GM18519 (cell line): ENCODE results near the gene KAT2B.
A peak's percentile ranks its signal among the peaks of the same experiment; 100 is the strongest.

ENCODE experiments used
- ATAC-seq: cut with Tn5 transposase; IDR thresholded peaks from one replicate; pipeline ENCODE4 v1.9.1; 2021; ENCODE audit warnings: mild to moderate bottlenecking, moderate library complexity; ENCODE audit not compliant: unreplicated experiment, low FRiP score

Gene KAT2B

DNA sequence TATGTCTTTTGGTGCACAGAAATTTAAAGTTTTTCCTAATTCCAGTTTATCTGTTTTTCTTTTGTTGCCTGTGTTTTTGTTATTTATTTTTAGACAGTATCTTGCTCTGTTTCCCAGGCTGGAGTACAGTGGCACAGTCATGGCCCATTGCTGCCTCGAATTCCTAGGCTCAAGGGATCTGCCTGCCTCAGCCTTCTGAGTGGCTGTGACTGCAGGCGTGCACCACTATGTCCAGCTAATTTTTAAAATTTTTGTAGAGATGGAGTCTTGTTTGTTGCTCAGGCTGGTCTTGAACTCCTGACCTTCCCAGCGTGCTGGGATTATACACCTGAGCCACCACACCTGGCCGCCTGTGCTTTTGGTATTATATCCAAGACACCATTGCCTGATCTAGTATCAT, 22.8 kb downstream of the KAT2B start:
- ATAC-seq, result no peak

- ATAC-seq, result no peak
Observed at GRCh38 chr3:20064387-20064786, 24.1 kb downstream of the KAT2B start.

GRCh38 chr3:20064796-20065564, 24.7 kb downstream of the KAT2B start:
- no peak for ATAC-seq

- no peak for ATAC-seq
Observed at GRCh38 chr3:20066079-20066478, 25.8 kb downstream of the KAT2B start.

DNA sequence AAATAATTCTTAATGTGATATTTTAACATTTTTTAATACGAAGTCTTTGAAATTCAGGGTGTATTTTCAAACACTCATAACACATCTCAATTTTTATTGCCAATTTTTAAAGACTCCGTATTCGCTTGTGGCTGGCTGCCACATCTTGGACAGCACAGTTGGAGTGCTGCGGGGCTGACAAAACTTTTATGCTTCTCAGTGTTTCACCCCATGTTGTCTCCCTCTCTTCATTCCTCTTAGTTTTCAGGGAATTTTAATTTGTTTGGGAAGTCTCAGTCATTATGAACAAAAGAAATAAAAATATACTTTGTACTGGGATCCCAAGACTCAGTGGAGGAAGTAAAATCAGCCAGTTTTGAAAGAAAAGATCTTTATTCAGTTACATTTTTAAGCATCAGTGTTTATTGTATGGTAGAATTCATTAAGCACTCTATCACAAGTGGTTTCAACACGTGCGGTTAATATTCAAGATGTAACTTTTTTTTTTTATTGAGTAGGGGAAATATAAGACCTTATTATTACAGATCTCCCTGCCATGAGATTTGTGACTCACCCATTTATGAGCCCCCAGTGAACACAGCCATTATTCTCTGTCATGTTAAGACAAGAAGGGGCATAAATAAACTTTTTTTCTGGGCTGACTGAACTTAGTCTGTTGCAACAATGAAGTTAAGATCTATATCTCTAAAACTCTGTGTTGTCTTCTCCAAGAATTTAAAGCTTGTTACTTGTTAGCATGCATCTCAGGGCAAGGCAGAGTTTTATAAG, 26.8 kb downstream of the KAT2B start:
- ATAC-seq, result no peak

GRCh38 chr3:20068512-20069177, 28.4 kb downstream of the KAT2B start:
- no peak for ATAC-seq

DNA sequence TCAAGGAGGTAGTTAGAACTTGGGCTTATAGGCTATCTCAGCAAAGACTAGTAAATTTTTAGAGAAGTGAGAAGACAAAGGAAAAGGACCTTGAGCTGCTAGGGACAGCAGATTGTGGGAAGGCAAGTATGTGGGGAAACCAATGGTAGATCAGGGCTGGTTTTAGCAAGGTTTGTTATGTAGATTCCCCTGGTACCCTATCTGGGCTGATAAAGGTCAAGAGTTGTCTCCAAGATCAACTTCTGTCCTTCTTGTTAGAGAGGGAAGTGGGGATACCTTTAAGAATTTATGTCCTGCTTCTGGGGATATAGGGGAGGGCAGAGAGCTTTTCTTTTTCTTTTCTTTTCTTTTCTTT, 28.9 kb downstream of the KAT2B start:
- no peak for ATAC-seq

GRCh38 chr3:20071175-20071574, 30.9 kb downstream of the KAT2B start:
- no peak for ATAC-seq

DNA sequence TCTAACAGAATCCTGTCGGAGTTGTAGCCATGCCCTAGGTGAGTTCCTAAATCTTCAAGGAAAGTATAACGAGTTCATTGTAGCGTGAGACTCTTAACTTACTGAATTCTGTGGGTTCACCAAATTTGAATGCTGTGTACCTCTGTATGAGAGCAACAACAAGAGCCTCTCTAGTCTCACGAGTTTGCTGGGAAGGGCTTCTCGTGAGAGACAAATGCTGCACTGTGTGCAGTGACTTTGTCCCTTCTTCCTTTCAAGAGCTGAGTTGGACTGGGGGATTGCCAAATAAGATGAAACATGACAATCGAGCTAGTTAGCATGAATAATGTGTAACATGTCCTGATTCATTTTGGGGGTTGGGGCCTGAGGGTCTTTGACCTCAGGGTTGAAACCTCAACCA, 32.2 kb downstream of the KAT2B start:
- ATAC-seq, result no peak

- no peak for ATAC-seq
Observed at GRCh38 chr3:20073068-20073467, 32.8 kb downstream of the KAT2B start.

DNA sequence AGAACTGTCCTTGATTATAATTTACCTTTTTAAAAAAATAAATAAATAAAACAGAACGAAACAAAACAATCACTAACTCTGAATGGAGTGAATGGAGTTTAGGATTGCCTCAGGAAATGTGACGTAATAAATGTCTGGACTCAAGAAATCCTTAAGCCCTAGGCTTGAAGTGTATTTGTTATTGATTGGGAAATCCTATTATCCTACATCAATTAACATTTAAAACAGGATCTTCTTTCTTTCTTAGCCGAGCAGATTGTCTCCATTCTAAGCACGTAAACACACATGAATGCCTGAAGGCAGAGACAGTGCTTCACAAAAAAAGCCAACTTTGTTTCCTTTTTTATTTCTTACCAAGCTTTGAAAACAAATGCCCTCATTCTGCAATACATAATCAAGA, 33.4 kb downstream of the KAT2B start:
- ATAC-seq, result no peak

DNA sequence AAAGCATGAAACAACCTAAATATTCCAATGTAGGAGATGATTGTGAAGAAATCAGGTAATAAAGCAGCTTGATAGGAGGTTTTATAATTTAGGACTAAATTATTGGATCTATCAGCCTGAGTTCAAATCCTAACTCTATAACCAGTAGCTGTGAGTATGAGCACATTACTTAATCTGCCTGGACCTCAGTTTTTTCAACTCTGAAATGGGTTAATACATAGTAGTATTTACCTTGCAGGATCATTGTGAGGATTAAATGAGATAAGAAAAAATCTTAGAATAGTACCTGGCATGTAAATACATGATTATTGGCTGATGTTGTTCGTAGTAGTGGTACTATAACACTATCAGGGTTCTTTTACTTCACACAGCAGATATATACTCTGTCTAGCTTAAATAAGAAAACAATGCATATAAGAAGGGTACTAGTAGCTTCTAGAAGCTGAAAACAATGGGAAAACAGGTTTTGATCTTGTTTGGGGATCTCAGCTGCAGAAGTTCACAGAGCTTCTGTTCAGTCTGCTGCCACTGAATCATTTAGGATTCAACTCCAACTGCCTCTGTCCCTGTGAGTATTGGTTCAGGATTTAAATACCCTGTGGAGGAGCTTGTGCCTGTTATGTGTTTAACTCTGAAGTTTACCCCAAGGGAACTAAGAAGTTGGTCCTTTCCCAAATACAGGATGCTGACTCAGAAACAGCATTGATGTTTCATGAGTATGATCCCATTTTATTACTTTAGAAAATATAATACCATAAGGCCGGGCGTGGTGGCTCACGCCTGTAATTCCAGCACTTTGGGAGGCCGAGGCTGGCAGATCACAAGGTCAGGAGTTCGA, 34.2 kb downstream of the KAT2B start:
- ATAC-seq, result no peak

GRCh38 chr3:20075197-20075596, 35.0 kb downstream of the KAT2B start:
- ATAC-seq, result no peak

DNA sequence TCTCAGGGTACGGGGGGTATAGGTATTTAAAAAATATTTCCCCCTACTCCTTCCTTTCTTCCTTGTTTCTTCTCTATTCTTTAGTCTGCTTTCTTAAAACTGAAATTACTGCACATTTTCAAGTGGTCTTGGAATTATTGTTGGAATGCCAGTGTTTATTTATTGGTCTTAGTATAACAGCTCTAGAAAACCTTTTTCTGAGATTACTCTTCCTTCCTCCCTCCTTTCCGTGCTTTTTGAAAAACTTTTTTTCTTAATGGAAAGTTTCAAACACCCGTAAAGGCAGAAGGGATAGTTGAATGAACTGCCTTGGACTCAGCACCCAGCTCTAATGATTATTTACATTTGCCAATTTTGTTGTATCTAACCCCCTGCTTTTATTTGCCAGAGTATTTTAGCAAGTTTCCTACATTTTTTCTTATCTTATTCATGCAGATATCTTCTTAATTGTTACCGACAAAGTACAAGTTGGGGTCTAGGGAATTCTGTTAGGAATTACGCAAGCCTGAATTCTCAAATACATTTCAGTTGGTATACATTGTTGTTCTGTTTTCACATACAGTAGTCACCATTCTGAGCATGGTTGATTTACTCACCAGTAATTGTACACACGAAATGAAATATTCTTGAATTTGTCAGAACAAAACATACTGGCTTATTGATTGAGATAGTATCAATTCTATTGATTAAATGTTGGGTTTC, 36.2 kb downstream of the KAT2B start:
- ATAC-seq, result no peak

GRCh38 chr3:20077068-20077467, 36.8 kb downstream of the KAT2B start:
- ATAC-seq, result no peak

DNA sequence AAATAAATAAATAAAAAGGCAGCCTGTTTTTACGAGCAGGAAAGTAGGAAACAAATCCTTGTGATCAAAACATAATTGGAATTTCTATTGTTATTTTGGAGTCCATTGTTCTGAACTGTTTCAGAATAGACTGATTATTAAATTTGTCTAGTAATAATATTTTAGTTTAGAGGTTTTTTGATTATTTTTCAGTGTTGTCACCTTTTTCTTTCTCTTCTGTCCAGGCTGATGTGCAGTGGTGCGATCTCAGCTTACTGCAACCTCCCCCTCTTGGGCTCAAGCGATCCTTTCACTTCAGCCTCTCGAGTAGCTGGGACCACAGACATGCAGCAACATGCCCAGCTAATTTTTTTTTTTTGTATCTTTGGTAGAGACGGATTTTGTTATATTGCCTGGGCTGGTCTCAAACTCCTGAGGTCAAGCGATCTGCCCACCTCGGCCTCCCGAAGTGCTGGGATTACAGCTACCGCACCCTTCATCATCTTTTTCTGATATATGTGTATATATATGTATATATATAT, 38.0 kb downstream of the KAT2B start:
- ATAC-seq, result no peak

- ATAC-seq, result no peak
Observed at GRCh38 chr3:20079621-20080020, 39.4 kb downstream of the KAT2B start.

GRCh38 chr3:20080956-20081554, 40.8 kb downstream of the KAT2B start:
- ATAC-seq, result peak; percentile 82

- no peak for ATAC-seq
Observed at GRCh38 chr3:20083253-20083652, 43.0 kb downstream of the KAT2B start.
